DOHH2 (cell line): ENCODE measurements around the gene ABCA1.

ENCODE experiments used
- EZH2phosphoT487 ChIP-seq: fragments of 200-600 bp; sonication (generic); IDR thresholded peaks from 2 replicates; pipeline ENCODE4 v1.6.1; 2017; ENCODE audit warnings: borderline replicate concordance, mild to moderate bottlenecking, antibody characterized with exemption, low read length, moderate library complexity, mixed read lengths
- TF ChIP-seq, protein P1 (sequence below): fragments of 200-600 bp; sonication (generic); IDR thresholded peaks from one replicate; pipeline ENCODE4 v1.5.1; 2014; ENCODE audit warnings: antibody characterized with exemption, mild to moderate bottlenecking, low read depth, low read length; ENCODE audit not compliant: poor library complexity, severe bottlenecking

DNA sequence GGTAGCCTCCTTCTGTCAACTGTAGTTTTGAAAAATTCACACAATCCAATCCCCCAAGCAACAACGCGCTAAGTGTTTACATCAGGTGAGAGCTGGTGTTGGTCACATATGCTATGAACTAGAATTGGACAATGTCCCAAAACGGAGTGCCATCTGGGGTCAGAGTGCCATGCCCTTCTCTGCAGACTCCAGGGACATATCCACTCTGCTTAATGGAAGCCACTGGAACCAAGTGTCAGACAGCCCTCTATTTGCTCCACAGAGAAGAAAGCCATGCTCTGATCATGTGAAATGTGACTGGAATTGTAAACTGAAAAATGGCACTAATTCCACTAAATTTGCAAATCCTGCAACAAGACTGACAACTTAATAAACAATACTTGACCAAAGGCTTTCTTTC is 12.2 kb downstream of the ABCA1 start:
- TF ChIP-seq, protein P1, sequence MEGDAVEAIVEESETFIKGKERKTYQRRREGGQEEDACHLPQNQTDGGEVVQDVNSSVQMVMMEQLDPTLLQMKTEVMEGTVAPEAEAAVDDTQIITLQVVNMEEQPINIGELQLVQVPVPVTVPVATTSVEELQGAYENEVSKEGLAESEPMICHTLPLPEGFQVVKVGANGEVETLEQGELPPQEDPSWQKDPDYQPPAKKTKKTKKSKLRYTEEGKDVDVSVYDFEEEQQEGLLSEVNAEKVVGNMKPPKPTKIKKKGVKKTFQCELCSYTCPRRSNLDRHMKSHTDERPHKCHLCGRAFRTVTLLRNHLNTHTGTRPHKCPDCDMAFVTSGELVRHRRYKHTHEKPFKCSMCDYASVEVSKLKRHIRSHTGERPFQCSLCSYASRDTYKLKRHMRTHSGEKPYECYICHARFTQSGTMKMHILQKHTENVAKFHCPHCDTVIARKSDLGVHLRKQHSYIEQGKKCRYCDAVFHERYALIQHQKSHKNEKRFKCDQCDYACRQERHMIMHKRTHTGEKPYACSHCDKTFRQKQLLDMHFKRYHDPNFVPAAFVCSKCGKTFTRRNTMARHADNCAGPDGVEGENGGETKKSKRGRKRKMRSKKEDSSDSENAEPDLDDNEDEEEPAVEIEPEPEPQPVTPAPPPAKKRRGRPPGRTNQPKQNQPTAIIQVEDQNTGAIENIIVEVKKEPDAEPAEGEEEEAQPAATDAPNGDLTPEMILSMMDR = no peak
- TF ChIP-seq EZH2phosphoT487 = no peak
